HepG2 (cell line): ENCODE results near the gene SLC38A3.

Experiments used
- ARNTL ChIP-seq: sonication (generic); formaldehyde crosslinking; IDR thresholded peaks from 2 replicates; pipeline ENCODE4 v1.4.0; 2020; ENCODE audit warnings: mild to moderate bottlenecking, missing genetic modification reagents
- EZH2 ChIP-seq: conservative IDR thresholded peaks from 2 replicates; pipeline ENCODE4 v1.6.1; 2012; ENCODE audit warnings: mild to moderate bottlenecking, low read depth, low read length, moderate library complexity
- HMG20B ChIP-seq: conservative IDR thresholded peaks from 2 replicates; pipeline ENCODE4 v1.6.1; 2016; ENCODE audit warnings: missing genetic modification reagents, missing compliant biosample characterization
- RBM22 ChIP-seq: fragments of 200-400 bp; formaldehyde crosslinking; optimal IDR thresholded peaks from 2 replicates; pipeline ENCODE3; 2017; ENCODE audit warnings: mild to moderate bottlenecking, low read length, moderate library complexity
- STAT5B ChIP-seq: sonication (generic); formaldehyde crosslinking; IDR thresholded peaks from 2 replicates; pipeline ENCODE4 v1.4.0; 2020; ENCODE audit warnings: missing genetic modification reagents
- ZBTB10 ChIP-seq: sonication (generic); formaldehyde crosslinking; IDR thresholded peaks from 2 replicates; pipeline ENCODE4 v1.4.0; 2020; ENCODE audit warnings: missing genetic modification reagents, borderline replicate concordance
- ZNF761 ChIP-seq: sonication (generic); formaldehyde crosslinking; conservative IDR thresholded peaks from 2 replicates; pipeline ENCODE4 v1.4.0; 2020; ENCODE audit warnings: mild to moderate bottlenecking, missing genetic modification reagents

GRCh38 chr3:50231581-50231980 lies 26.5 kb downstream of the SLC38A3 start:
- TF ChIP-seq HMG20B (no peak), RBM22 (no peak), STAT5B (no peak), ZNF761 (CRISPR knock-in tag) (no peak), ZBTB10 (CRISPR knock-in tag) (no peak), ARNTL (no peak), EZH2 (no peak)
